Stimulated activated CD4-positive, alpha-beta T cell treated with anti-CD3 and anti-CD28 coated beads, Interleukin-1b, Interleukin-23, amount 100 ng/mL, for 24 hours (primary cell): Measurements from ENCODE around the gene STARD9.

ENCODE experiments used
- DNase-seq, 4 experiments: peaks; one replicate each; pipeline ENCODE4 v3.0.0-alpha.2; 2020; ENCODE audit warnings: low read depth in 4 of 4, low spot score in 1 of 4

Gene STARD9

DNA sequence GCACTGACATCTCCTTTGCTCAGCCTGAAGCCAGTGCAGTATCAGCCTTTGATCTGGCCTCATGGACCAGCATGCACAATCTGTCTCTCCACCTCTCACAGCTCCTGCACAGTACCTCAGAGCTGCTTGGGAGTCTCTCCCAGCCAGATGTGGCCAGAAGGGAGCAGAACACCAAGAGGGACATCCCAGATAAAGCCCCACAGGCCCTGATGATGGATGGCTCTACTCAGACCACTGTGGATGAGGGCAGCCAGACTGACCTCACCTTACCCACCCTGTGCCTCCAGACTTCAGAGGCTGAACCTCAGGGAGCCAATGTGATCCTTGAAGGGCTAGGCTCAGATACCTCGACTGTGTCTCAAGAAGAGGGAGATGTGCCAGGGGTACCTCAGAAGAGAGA, 117.1 kb downstream of the STARD9 start:
- no peak for DNase-seq

DNA sequence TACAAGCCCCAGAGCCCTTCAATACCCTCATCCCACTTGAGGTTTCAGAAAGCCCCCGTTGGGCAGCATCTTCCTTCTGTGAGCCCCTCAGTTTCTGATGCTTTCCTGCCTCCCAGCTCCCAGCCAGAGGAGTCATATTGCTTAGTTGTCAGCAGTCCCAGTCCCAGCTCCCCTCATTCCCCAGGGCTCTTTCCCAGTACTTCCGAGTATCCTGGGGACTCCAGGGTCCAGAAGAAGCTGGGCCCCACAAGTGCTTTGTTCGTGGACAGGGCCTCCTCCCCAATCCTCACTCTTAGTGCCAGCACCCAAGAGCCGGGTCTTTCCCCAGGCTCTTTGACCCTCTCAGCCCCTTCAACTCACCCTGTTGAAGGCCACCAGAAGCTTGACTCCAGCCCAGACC, 117.6 kb downstream of the STARD9 start:
- DNase-seq = no peak

DNA sequence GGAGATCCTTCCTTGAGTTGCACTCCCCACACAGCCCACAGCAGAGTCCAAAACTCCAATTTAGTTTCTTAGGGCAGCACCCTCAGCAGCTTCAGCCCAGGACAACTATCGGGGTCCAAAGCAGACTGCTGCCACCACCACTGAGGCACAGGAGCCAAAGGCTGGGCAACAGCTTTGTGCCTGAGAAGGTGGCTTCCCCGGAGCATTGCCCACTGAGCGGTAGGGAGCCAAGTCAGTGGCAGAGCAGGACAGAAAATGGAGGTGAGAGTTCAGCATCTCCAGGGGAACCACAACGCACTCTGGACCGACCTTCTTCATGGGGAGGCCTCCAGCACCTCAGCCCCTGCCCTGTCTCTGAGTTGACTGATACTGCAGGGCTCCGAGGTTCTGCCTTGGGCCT, 118.1 kb downstream of the STARD9 start:
- DNase-seq = no peak

DNA sequence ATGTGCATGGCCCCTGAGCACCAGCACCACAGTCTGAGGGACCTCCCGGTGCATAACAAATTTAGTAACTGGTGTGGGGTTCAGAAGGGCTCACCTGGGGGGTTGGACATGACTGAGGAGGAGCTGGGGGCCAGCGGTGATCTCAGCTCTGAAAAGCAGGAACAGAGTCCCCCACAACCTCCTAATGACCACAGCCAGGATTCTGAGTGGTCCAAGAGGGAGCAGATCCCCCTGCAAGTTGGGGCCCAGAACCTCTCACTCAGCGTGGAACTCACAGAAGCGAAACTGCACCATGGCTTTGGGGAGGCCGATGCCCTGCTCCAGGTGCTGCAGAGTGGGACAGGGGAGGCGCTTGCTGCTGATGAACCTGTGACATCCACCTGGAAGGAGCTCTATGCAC, 118.5 kb downstream of the STARD9 start:
- DNase-seq = no peak

DNA sequence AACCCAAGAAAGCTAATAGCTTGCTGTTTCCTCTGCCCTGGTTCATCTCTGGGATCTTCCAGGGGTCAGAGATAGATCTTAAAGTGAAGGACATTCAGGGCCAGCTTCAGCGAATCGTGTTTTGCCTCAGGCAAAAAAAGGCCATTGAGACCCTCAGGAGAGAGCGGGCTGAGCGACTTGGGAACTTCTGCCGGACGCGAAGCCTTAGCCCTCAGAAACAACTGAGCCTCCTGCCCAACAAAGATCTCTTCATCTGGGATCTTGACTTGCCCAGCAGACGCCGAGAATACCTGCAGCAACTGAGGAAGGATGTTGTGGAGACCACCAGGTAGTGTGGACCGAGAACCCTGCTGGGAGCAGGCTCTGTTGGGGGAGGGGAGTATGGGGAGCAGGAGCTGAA, 119.0 kb downstream of the STARD9 start:
- no peak for DNase-seq

DNA sequence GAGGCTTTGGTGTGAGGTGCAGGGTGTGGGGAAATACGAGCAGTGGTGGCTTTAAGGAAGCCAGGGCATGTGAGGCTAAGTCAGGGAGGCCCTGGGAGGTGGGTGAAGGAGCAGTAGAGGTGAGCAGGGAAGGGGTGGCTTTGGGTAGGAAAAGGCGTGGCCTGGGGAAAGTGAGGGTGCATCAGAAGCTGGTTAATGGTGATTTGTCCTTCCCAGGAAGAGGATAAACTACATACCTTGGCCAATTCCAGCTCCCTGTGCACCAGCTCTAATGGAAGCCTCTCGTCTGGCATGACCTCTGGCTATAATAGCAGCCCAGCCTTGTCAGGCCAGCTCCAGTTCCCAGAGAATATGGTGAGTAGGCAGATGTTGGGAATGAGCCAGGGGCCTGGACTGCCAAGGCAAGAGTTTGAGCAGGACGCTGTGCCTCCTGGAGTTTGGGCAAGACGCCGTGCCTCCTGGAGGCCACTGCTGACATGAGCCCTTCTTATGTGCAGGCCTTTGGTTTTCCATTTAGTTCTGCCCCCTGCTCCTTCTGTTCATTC, 120.2 kb downstream of the STARD9 start:
- DNase-seq = no peak

DNA sequence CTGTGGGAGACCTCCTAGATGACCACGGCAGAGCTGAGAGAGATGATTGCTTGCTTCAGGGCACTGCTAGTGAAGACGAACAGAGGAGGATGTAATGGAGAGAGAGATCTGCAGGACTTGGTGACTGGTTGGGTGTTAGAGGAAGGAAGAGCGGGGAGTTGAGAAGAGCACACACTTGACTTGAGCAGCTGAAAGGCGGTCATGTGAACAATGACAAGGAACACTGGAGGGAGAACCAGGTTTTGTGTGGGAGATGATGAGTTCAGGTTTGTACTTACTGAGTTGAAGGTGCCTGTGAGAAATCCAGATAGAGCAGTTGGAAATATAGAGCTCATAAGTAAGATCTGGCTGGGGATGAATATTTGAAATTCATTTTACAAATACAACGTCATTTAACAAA, 121.2 kb downstream of the STARD9 start:
- no peak for DNase-seq

DNA sequence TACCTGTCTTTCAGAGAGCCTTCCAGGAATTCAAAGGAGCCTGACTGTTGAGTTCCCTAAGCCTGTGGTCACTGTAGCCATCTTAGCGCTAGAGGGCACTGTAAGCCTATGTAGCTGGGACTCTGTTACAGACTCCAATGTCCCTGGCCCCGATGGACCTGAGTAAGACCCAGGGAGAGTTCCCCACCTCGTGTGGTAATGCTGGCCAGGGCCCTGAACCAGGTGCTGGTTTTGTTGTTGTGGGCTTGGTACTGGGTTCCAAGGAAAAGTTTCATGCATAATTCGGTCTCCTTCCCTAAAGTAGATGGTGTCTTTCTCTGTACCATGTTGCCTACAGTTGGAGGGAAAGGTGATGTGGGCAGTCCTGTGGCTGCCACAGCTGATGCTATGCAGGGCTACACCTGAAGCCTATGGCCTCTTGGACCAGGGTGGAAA, 129.1 kb downstream of the STARD9 start:
- peak; percentile 19 to 34 (median 28) for DNase-seq

DNA sequence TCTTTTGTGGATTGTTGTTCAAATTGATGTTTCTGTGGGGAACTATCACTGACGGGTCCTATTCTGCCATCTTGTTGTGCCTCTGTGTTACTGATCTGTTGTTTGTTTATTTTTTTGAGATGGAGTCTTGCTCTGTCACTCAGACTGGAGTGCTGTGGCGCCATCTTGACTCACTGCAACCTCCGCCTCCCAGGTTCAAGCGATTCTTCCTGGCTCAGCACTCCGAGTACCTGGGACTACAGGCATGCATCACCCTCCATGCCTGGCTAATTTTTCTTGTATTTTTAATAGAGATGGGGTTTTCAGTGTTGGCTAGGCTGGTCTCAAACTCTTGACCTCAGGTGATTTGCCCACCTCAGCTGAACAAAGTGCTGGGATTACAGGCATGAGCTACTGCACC, 129.9 kb downstream of the STARD9 start:
- no peak for DNase-seq

DNA sequence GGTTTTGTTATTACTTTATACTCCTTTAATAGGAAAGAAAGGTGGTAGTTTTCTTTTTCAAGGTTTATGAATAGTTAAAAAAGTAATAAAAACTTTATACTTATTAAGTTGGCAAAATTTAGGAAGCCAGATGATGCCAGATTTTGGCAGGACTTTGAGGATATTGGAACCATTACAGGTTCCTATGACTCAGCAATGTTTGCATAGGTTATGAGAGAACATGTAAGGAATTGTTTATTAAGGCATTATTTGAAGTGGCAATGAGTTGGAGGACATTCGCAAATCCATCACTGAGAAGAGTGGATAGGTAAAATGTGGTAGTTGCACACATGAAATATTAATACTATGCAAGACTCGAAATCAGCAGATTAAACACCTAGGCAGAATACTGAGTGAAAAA, 131.7 kb downstream of the STARD9 start:
- no peak for DNase-seq

DNA sequence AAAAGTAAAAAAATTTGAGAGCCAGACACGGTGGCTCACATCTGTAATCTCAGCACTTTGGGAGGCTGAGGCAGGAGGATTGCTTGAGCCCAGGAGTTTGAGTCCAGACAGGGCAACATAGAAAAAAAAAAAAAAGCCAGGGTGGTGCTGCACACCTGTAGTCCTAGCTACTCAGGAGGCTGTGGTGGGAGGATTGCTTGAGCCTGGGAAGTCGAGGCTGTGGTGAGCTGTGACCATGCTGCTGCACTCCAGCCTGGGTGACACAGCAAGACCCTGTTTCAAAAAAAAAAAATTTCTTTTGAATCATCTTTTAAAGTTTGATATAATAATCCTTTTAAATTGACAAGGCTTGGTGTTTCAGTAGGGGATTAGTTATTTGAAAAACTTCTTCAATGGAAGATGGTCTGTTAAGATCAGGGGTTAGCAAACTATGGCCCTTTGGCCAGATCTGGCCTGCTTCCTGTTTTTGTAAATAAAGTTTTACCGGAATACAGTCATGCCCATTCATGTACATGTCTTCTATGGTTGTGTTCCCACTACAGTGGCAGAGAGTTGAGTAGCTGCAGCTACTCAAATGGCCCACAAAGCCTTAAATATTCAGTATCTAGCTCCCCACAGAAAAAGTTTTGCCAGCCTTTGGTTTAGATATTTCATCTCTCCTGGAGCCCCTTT, 132.6 kb downstream of the STARD9 start:
- no peak for DNase-seq

DNA sequence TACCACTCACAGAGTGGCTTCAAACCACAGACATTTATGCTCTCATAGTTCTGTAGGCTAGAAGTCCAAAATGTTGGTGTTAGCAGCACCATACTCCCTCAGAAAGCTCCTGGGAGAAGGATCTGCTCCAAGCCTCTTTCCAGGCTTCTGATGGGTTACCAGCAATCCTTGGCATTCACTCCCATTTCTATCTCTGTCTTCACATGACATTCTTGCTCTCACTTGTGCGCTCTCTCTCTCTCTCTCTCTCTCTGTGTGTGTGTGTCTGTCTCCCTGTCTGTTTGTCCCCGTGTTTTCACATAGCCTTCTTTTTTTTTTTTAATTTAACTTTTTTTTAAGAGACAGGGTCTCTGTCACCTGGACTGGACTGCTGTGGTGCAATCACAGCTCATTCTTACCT, 135.3 kb downstream of the STARD9 start:
- no peak for DNase-seq

DNA sequence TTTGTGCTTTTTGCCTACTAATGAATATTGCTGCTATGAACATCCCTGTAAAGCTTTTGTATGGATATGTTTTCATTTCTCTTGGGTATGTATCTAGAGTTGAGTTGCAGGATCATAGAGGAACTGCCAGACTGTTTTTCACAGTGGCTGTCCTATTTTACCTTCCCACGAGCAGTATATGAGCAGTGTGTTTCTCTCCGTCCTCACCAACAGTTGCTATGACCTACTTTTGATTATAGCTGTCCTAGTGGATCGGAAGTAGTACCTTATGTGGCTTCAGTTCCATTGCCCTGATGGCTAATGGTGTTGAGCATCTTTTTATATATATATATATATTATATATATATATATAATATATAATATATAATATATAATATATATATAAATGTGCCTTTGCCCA, 136.3 kb downstream of the STARD9 start:
- DNase-seq = no peak

DNA sequence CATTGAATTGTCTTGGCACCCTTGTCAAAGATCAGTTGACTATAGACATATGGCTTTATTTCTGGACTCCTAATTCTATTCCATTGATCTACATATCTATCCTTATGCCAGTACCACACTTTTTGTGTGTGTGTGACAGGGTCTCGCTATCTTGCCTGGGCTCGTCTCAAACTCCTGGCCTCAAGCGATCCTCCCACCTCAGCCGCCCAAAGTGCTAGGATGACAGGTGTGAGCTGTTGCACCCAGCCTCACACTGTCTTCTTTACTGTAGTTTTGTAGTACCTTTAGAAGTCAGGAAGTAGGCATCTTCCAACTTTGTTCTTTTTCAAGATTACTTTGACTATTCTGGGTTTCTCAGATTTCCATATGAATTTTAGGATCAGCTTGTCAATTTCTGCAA, 137.2 kb downstream of the STARD9 start:
- DNase-seq = no peak

DNA sequence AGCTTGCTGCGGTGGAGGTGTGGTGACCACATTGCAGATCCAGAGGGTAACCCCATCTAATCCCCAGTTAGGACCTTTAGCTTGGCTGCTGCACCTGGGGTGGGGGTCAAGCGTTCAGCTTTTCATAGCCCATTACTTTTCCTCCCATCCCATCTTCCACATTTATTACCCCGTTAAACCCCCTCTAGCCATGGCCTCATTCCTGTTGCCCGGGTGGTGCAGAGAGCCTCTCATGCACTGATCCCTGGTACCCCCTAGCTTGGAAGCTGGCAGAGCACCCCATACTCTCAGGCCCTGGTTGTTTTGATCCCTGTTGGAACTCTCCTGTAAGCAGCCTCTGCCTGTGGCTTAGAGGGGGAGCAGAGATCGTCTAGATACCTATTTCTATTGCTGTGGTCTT, 140.7 kb downstream of the STARD9 start:
- DNase-seq = no peak

DNA sequence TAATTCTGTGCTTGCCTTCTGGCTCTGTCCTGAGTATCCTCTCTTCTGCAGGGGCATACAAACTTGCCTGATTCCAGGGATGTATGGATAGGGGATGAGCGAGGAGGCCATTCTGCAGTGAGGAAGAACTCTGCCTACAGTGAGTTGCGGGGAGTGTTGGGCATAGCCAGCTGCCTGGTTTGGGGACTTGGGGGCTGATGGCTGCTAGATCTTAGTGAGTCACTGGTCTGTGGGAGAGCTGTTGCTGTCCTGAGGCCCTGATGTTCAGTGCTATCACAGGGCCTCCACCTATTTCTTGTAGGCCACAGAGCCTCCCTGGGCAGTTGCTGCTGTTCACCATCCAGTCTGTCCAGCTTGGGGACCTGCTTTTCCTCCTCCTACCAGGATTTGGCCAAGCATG, 141.2 kb downstream of the STARD9 start:
- DNase-seq = no peak

DNA sequence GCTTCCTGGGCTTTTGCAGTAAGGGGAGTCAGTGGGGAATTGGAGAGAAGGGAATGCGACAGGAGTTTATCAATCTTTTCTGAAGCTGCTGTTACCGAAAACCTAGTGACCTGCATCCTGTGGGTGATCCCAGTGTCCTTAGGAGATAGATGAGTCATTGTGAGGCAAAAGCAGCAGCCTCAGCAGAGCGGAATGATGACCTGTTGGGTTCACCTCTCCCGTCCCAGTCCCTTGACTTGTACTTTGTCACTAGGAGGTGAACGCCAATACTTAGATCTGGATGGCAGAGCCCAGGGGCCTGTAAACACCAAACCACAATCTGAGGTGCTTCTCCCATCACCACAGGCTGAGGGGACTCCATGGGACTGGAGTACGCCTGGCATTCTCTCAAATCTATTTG, 143.6 kb downstream of the STARD9 start:
- DNase-seq = no peak

DNA sequence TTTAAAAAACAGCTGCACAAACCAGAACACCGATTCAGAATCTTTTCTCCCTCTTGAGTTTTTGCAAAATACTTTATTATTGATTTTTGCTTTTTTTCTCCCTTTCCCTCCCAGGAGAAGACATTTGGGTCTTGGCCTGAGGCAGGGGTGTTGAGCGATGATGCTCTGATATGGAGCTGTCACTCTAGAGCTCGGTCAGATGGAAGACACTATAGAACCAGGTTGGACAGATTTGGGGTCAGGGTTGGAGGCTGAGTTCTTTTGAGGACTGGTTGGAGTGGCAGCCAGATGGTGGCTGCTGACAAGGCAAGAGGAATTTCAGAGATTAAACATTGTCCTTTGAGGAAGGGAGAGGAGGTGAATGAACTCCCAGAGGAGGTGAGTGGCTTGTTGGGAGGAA, 144.7 kb downstream of the STARD9 start:
- DNase-seq = no peak

DNA sequence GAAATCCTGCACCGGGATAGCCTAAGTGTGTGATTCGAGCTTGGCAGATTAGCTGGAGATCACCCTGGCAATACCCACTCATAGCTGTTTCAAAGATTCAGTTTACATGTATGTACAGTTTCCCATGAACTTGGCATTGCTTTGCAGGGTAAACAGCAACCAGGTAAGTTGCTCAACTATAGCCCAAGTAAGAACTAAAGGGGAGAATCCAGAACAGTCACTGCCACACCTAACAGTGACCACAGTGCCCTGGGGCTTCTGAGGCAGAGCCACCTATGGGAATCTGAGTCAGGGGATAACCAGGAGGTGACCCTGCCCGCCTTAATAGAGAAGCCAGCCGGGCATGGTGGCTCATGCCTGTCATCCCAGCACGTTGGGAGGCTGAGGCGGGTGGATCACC, 145.6 kb downstream of the STARD9 start:
- no peak for DNase-seq

DNA sequence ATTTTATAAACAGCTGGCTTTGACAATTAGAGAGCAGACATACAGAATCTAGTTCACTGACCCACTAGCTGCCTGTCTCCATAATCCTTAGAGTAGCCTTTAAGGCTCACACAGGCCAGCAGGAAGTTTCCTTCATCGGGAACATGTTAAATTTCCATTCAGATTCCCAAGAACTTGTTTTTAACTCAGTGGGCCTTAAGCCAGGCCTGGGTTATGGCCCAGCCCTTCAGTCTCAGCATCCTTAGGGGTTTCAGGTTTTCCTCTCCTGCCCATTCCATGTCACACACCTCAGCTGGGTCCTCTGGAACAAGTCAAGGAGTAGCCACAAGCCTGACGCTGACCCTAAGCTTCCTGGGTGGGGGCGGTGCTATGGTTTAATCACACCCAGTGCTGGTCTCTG, 146.5 kb downstream of the STARD9 start:
- no peak for DNase-seq

DNA sequence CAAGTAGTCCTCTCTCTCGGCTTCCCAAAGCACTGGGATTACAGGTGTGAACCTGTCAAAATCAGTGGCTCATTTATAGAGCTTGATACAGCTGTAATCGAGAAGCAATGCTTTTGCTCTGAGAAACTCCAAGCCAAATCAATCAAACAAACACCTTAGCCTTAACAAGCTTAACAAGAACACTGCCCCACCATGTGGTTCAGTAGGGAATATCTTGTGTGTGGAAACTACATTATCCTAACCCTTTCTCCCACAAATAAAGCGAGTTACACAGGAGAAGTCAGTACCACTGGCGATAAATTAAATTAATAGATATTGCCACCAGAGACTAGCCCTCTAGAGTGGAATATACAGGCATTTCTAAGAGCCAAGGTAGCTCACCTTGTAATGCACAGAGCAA, 147.7 kb downstream of the STARD9 start:
- DNase-seq = no peak

DNA sequence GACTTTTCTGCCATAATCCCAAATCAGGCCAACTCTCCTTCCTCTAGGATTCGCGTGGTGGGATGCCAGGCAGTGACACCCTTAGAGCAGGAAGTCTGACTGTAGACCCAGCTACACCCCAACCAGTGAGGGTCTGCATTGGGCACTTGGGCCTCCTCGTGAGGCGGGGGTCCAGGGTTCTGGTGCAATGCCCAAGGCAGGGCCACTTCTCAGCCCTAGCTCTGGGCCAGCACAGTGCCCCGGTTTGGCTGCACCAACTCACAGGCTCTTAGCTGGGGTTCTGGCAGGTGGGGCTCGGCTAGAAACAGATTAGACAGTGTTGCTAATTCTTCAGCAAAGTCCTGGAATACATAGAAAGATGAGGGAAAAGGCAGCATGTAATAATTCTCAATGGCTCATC, 148.9 kb downstream of the STARD9 start:
- no peak for DNase-seq

DNA sequence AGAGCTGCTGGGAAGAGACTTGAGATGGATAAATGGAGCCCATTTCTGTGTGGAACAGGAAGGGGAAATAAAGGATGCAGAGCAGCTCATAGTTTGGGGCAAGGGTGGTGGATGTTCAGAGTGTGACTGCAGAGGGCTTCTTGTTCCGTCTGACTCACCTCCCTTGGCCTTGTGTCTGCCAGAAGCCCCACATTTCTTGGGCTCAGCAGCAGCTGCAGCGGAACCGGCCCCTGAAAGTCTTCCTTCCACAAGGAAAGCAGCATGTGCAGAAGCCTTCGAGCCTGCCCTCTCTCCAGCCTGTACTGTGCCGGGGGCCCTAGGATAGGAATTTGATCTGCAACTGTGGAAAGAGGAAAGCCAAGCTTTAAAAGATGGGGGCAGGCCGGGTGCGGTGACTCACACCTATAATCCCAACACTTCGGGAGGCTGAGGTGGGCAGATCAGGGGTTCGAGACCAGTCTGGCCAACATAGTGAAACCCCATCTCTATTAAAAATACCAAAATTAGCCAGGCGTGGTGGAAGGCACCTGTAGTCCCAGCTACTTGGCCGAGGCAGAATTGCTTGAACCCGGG, 150.0 kb downstream of the STARD9 start:
- DNase-seq = no peak
